Naive thymus-derived CD8-positive, alpha-beta T cell (primary cell): Measurements from ENCODE around the gene HNRNPL. TPM values are rescaled to one million over a fixed set of nuclear protein-coding genes. Genes with fewer than 3 reads are reported as not detected.

ENCODE experiments used
- ATAC-seq, 2 donors: fragments of 150-1000 bp; cut with Tn5 transposase in 1 of 2; sonication (Bioruptor Pico), chemical (Tn5 transposase) in 1 of 2; 1 replicate in 1 of 2; 2 replicates in 1 of 2; pipeline ENCODE4 v1.10.0; 2021; ENCODE audit warnings: mild to moderate bottlenecking in 2 of 2, moderate library complexity in 2 of 2
- POLR2A ChIA-PET: fragments of 350-600 bp; sonication (Branson Sonifier 250); formaldehyde crosslinking; loops from one replicate; lab custom pipeline; 2021; ENCODE audit warnings: antibody characterized with exemption; lab: Charles Lee
- DNase-seq, 10 donors: peaks; one replicate each; pipeline versions ENCODE4 v3.0.0 to v3.0.0-alpha.2; 2020 to 2022
- H3K27ac Mint-ChIP-seq, 10 donors: one replicate each; pipeline ENCODE4 v1.8.0; 2020 to 2022; ENCODE audit warnings: mild to moderate bottlenecking in 10 of 10, mixed read lengths in 10 of 10, moderate library complexity in 4 of 10, inconsistent platforms in 1 of 10
- H3K27me3 Mint-ChIP-seq, 5 donors: one replicate each; pipeline ENCODE4 v1.8.0; 2021 to 2022; ENCODE audit warnings: mixed read lengths in 5 of 5
- H3K36me3 Mint-ChIP-seq, 3 donors: one replicate each; pipeline ENCODE4 v1.8.0; 2020 to 2022; ENCODE audit warnings: mixed read lengths in 3 of 3, mild to moderate bottlenecking in 2 of 3, inconsistent platforms in 1 of 3
- H3K4me1 Mint-ChIP-seq, 4 donors: one replicate each; pipeline ENCODE4 v1.8.0; 2021 to 2022; ENCODE audit warnings: mixed read lengths in 4 of 4
- H3K4me3 Mint-ChIP-seq, 10 donors: one replicate each; pipeline ENCODE4 v1.8.0; 2020 to 2022; ENCODE audit warnings: mild to moderate bottlenecking in 10 of 10, mixed read lengths in 10 of 10, moderate library complexity in 6 of 10, inconsistent platforms in 1 of 10
- H3K9me3 Mint-ChIP-seq, 9 donors: one replicate each; pipeline ENCODE4 v1.8.0; 2020 to 2022; ENCODE audit warnings: mixed read lengths in 9 of 9, mild to moderate bottlenecking in 3 of 9, inconsistent platforms in 1 of 9, moderate library complexity in 1 of 9
- polyA plus RNA-seq, 3 donors: library from polyadenylated mRNA; unstranded; fragments of 300-500 nt; fragmentation: Illumina TruSeq; gene quantifications; one replicate each; pipeline ENCODE4 v1.2.3, GENCODE V29; 2021
- total RNA-seq, 8 experiments: library from RNA in 2 of 8; stranded (reverse) in 2 of 8; gene quantifications; one replicate each; pipeline ENCODE4 v1.2.3 and lab custom pipeline; 2021 to 2026

Gene HNRNPL
- total and polyA plus RNA-seq, 5 experiments from 2014 or later = 70.6 to 406 (median 77.6) TPM

GRCh38 chr19:38843175-38843758, 6.5 kb downstream of the HNRNPL start:
- Mint-ChIP-seq H3K27me3 (peaks cover 0 to 5% (median 0%) of the 10 kb centered on the region in 5 donors), H3K9me3 (peaks cover 0 to 4% (median 0%) of the 10 kb centered on the region in 9 donors), H3K4me1 (peaks cover 37 to 93% (median 87%) of the 10 kb centered on the region in 4 donors), H3K27ac (peak overlapping the region; percentile 40 to 98 (median 92)), H3K36me3 (peaks cover 9 to 98% (median 47%) of the 10 kb centered on the region in 3 donors), H3K4me3 (peak overlapping the region; percentile 8 to 91 (median 85))
- DNase-seq = no peak
- no peak for ATAC-seq
- POLR2A ChIA-PET = interaction anchor here (0.6 to 3.1 kb wide), 10 partner anchors 9 to 103 kb away, joined by 3 to 37 read pairs (median 14); partner anchors contain the start of genes ECH1, NFKBIB, RINL and SIRT2

- peak overlapping the region; percentile 73 to 91 (median 86) for H3K4me3 Mint-ChIP-seq
- peaks cover 34 to 86% (median 80%) of the 10 kb centered on the region in 4 donors for H3K4me1 Mint-ChIP-seq
- H3K27ac Mint-ChIP-seq = peak overlapping the region; percentile 86 to 98 (median 94)
- peaks cover 9 to 98% (median 47%) of the 10 kb centered on the region in 3 donors for H3K36me3 Mint-ChIP-seq
- peaks cover 0 to 5% (median 0%) of the 10 kb centered on the region in 5 donors for H3K27me3 Mint-ChIP-seq
- POLR2A ChIA-PET = interaction anchor here (0.5 to 3.1 kb wide), 21 partner anchors 9 to 301 kb away, joined by 3 to 37 read pairs (median 5); partner anchors contain the start of genes ACTN4, ECH1, EIF3K and NFKBIB
- ATAC-seq (peak; percentile 86), DNase-seq (peak; percentile 27 to 86 (median 71))
- peaks cover 0 to 4% (median 0%) of the 10 kb centered on the region in 9 donors for H3K9me3 Mint-ChIP-seq
Measured at GRCh38 chr19:38842439-38843174, 7.2 kb downstream of the HNRNPL start.

DNA sequence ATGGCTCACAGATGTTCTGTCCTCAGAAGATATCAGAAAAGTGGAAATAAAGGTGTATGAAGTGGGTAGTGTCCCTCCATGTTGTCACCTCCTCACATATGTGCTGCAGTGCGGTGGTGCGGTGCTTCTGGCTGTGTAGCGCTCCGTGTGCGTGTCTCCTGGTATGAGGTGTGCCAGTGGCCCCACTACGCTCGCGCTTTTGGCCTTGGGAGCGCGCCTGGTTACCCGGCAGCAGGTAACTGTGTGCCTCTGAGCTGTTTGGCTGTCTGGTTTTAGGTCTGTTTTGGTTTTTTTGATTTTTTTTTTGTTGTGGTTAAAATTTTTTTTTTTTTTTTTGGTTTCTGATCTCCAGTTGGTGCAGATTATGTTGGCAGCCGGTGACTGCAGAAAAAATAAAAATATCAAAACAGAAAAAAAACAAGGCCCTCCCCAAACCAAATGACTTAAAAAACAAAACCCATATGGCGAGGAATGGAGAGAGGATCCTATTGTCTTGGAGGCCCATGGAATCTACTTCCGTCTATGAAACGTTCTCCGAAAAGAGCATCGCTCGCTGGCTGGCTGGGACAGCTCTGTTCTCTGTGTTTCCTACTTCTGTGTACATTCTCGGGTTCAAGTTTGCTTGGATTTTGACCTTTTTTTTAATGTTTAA, 7.9 kb downstream of the HNRNPL start:
- Mint-ChIP-seq H3K4me1 (peaks cover 34 to 79% (median 74%) of the 10 kb centered on the region in 4 donors), H3K9me3 (peaks cover 0 to 4% (median 0%) of the 10 kb centered on the region in 9 donors), H3K4me3 (peak overlapping the region; percentile 73 to 91 (median 86)), H3K36me3 (peaks cover 9 to 98% (median 52%) of the 10 kb centered on the region in 3 donors), H3K27ac (peak overlapping the region; percentile 86 to 98 (median 94)), H3K27me3 (peaks cover 0 to 5% (median 0%) of the 10 kb centered on the region in 5 donors)
- POLR2A ChIA-PET = interaction anchor here (0.5 to 3.1 kb wide), 20 partner anchors 8 to 1443 kb away, joined by 3 to 37 read pairs (median 5); partner anchors contain the start of genes ACTN4, ECH1, EIF3K and NFKBIB
- DNase-seq (peak in 9 of 10 donors; percentile 54 to 85 (median 74)), ATAC-seq (peak; percentile 68 to 73)

GRCh38 chr19:38841180-38841766, 8.5 kb downstream of the HNRNPL start:
- H3K27ac Mint-ChIP-seq = peak overlapping the region; percentile 86 to 98 (median 94)
- POLR2A ChIA-PET = interaction anchor here (0.6 to 4.0 kb wide), 14 partner anchors 8 to 1443 kb away, joined by 3 to 37 read pairs (median 10); partner anchors contain the start of genes ECH1, EIF3K and RINL
- H3K4me1 Mint-ChIP-seq = peaks cover 34 to 74% (median 71%) of the 10 kb centered on the region in 4 donors
- H3K27me3 Mint-ChIP-seq = peaks cover 0 to 5% (median 0%) of the 10 kb centered on the region in 5 donors
- ATAC-seq (no peak), DNase-seq (no peak)
- peak overlapping the region in 9 of 10 donors; percentile 66 to 90 (median 81) for H3K4me3 Mint-ChIP-seq
- peaks cover 0 to 4% (median 0%) of the 10 kb centered on the region in 9 donors for H3K9me3 Mint-ChIP-seq
- peaks cover 9 to 99% (median 53%) of the 10 kb centered on the region in 3 donors for H3K36me3 Mint-ChIP-seq

GRCh38 chr19:38840583-38840968, 9.2 kb downstream of the HNRNPL start:
- ATAC-seq = no peak
- Mint-ChIP-seq H3K36me3 (peaks cover 8 to 99% (median 49%) of the 10 kb centered on the region in 3 donors), H3K27me3 (peaks cover 0 to 5% (median 0%) of the 10 kb centered on the region in 5 donors), H3K27ac (peak overlapping the region in 9 of 10 donors; percentile 73 to 98 (median 91)), H3K4me1 (peaks cover 33 to 67% (median 64%) of the 10 kb centered on the region in 4 donors), H3K9me3 (peaks cover 0 to 4% (median 0%) of the 10 kb centered on the region in 9 donors), H3K4me3 (peak overlapping the region in 7 of 10 donors; percentile 64 to 87 (median 73))
- DNase-seq = no peak
- POLR2A ChIA-PET = interaction anchor here (0.5 to 4.0 kb wide), 9 partner anchors 9 to 102 kb away, joined by 3 to 37 read pairs (median 13); partner anchors contain the start of genes ECH1 and RINL

- Mint-ChIP-seq H3K27me3 (peaks cover 0 to 5% (median 0%) of the 10 kb centered on the region in 5 donors), H3K36me3 (peaks cover 5 to 96% (median 45%) of the 10 kb centered on the region in 3 donors), H3K4me1 (peaks cover 29 to 62% (median 60%) of the 10 kb centered on the region in 4 donors), H3K27ac (peak overlapping the region in 7 of 10 donors; percentile 25 to 98 (median 74)), H3K4me3 (peak overlapping the region in 3 of 10 donors; percentile 57 to 63 (median 57)), H3K9me3 (peaks cover 0 to 4% (median 0%) of the 10 kb centered on the region in 9 donors)
- DNase-seq (no peak), ATAC-seq (no peak)
- POLR2A ChIA-PET = interaction anchor here (0.5 to 4.0 kb wide), 9 partner anchors 8 to 70 kb away, joined by 3 to 37 read pairs (median 6); partner anchors contain the start of genes ECH1 and RINL
Measured at GRCh38 chr19:38839816-38840582, 9.8 kb downstream of the HNRNPL start.

GRCh38 chr19:38838986-38839761, 10.6 kb downstream of the HNRNPL start:
- Mint-ChIP-seq H3K27me3 (peaks cover 0 to 5% (median 0%) of the 10 kb centered on the region in 5 donors), H3K4me1 (peaks cover 25 to 55% (median 54%) of the 10 kb centered on the region in 4 donors), H3K27ac (peak overlapping the region in 7 of 10 donors; percentile 22 to 92 (median 52)), H3K36me3 (peaks cover 5 to 88% (median 42%) of the 10 kb centered on the region in 3 donors), H3K9me3 (peaks cover 0 to 4% (median 0%) of the 10 kb centered on the region in 9 donors), H3K4me3 (no peak overlapping the region)
- DNase-seq (no peak), ATAC-seq (no peak)
- POLR2A ChIA-PET = interaction anchor here (0.6 to 4.0 kb wide), 3 partner anchors 10 to 36 kb away, joined by 3 to 26 read pairs (median 6); no protein-coding TSS in a partner anchor

GRCh38 chr19:38838208-38838985, 11.4 kb downstream of the HNRNPL start:
- DNase-seq = no peak
- no peak overlapping the region for H3K4me3 Mint-ChIP-seq
- peaks cover 5 to 80% (median 35%) of the 10 kb centered on the region in 3 donors for H3K36me3 Mint-ChIP-seq

DNA sequence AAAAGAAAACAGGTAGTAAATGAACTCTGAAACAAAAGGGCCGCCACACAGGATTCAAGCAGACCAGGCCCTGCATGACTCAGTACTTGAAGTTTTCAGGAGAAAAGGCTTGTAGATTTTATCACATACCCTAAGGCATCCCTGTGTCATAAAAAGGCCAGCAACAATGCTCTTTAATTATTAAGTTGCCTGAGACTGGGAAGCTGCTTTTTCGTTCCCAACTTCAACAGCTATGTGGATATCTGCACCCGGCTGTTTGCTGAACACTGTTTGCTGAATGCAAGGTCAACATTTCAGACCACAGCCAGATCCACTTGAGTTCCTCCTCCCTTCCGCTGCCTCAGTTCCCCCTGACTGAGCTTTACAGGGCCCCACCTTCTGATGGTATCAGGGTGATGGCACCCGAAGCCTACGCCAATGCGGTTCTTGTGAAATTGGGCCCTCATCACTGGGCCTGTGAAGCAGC, 12.1 kb downstream of the HNRNPL start:
- peaks cover 5 to 73% (median 32%) of the 10 kb centered on the region in 3 donors for H3K36me3 Mint-ChIP-seq
- POLR2A ChIA-PET = interaction anchor here (0.6 to 4.0 kb wide), 4 partner anchors 11 to 32 kb away, joined by 3 to 26 read pairs (median 6); no protein-coding TSS in a partner anchor
- peak overlapping the region in 2 of 10 donors; percentile 34 to 44 for H3K27ac Mint-ChIP-seq
- no peak for ATAC-seq
- H3K9me3 Mint-ChIP-seq = peaks cover 0 to 4% (median 0%) of the 10 kb centered on the region in 9 donors
- no peak for DNase-seq
- H3K27me3 Mint-ChIP-seq = peaks cover 0 to 5% (median 0%) of the 10 kb centered on the region in 5 donors
- peaks cover 17 to 45% (median 41%) of the 10 kb centered on the region in 4 donors for H3K4me1 Mint-ChIP-seq
- H3K4me3 Mint-ChIP-seq = peak overlapping the region in 1 of 10 donors; percentile 12

More at GRCh38 chr19:38838208-38838985, 11.4 kb downstream of the HNRNPL start:
- POLR2A ChIA-PET = interaction anchor here (0.6 to 4.0 kb wide), 5 partner anchors 11 to 34 kb away, joined by 3 to 26 read pairs (median 4); no protein-coding TSS in a partner anchor
- no peak for ATAC-seq
- H3K27me3 Mint-ChIP-seq = peaks cover 0 to 5% (median 0%) of the 10 kb centered on the region in 5 donors
- peaks cover 23 to 49% (median 46%) of the 10 kb centered on the region in 4 donors for H3K4me1 Mint-ChIP-seq
- H3K9me3 Mint-ChIP-seq = peaks cover 0 to 4% (median 0%) of the 10 kb centered on the region in 9 donors
- H3K27ac Mint-ChIP-seq = peak overlapping the region in 7 of 10 donors; percentile 20 to 92 (median 56)
